HepG2 (cell line): ENCODE measurements around the gene C1R. TPM values are rescaled to one million over a fixed set of nuclear protein-coding genes. Genes with fewer than 3 reads are reported as not detected.

Source experiments
- ATAC-seq: fragments of 200-7000 bp; cut with Tn5 transposase; 3 replicates; pipeline ENCODE4 v1.9.1; 2020; ENCODE audit warnings: mild to moderate bottlenecking, moderate library complexity
- BruUV-seq: library from RNA; stranded (reverse); fragments of 400-500 nt; replicated peaks from 2 replicates; lab custom pipeline; 2021; lab: Mats Ljungman, UMichigan
- CTCF ChIA-PET: fragments of 300-600 bp; formaldehyde crosslinking; extraction: SDS; loops from one replicate; lab custom pipeline; 2021; ENCODE audit warnings: low total read pairs, inconsistent platforms, low intra/inter-chr PET ratio; lab: Yijun Ruan, JAX
- POLR2A ChIA-PET: fragments of 350-600 bp; sonication (Branson Sonifier 250); formaldehyde crosslinking; loops from one replicate; lab custom pipeline; 2020; ENCODE audit warnings: antibody characterized with exemption, inconsistent platforms; lab: Yijun Ruan, JAX
- DNase-seq: peaks from one replicate; pipeline ENCODE4 v3.0.0-alpha.2; 2015; ENCODE audit warnings: low spot score
- FAIRE-seq: peaks from 3 replicates; lab custom pipeline; 2011; peaks lifted over from hg19 to GRCh38; lab: Jason Lieb, UNC
- H2AFZ ChIP-seq: one replicate; pipeline ENCODE4 v1.6.1; 2011; ENCODE audit warnings: low read length, inconsistent platforms
- H3K27ac ChIP-seq: fragments of 300-600 bp; 3 replicates; pipeline ENCODE4 v1.8.0; 2011; ENCODE audit warnings: mixed run types, mild to moderate bottlenecking, mixed read lengths, low read length, inconsistent platforms; ENCODE audit not compliant: insufficient read depth; ENCODE audit errors: extremely low read length
- H3K27me3 ChIP-seq, 2 experiments: fragments of 200-600 bp in 1 of 2; 2 replicates in 1 of 2; 3 replicates in 1 of 2; pipeline versions ENCODE4 v1.6.0 to v1.8.0; 2011; ENCODE audit warnings: low read length in 2 of 2, mild to moderate bottlenecking in 2 of 2, moderate library complexity in 2 of 2, inconsistent platforms in 1 of 2; ENCODE audit not compliant: insufficient read depth in 2 of 2, control insufficient read depth in 1 of 2
- H3K36me3 ChIP-seq, 2 experiments: fragments of 200-600 bp in 1 of 2; replicated peaks in 1 of 2; 2 replicates in 1 of 2; 3 replicates in 1 of 2; pipeline versions ENCODE4 v1.5.1 to v1.8.0; 2011; ENCODE audit warnings: low read length in 2 of 2, inconsistent platforms in 1 of 2; ENCODE audit not compliant: insufficient read depth in 2 of 2, control insufficient read depth in 1 of 2
- H3K4me1 ChIP-seq: 2 replicates; pipeline ENCODE4 v1.5.1; 2012; ENCODE audit warnings: low read length, inconsistent platforms; ENCODE audit not compliant: insufficient read depth
- H3K4me2 ChIP-seq: 2 replicates; pipeline ENCODE4 v1.6.0; 2011; ENCODE audit warnings: low read depth, low read length, inconsistent platforms
- H3K4me3 ChIP-seq, 3 experiments: fragments of 200-600 bp in 1 of 3; sonication (generic), shearing (Covaris generic) in 1 of 3; replicated peaks in 1 of 3; 2 replicates each; pipeline ENCODE4 v1.5.1; 2011 to 2016; ENCODE audit warnings: low read length in 3 of 3, inconsistent platforms in 2 of 3, low read depth in 2 of 3, mild to moderate bottlenecking in 2 of 3, control low read depth in 1 of 3, mixed read lengths in 1 of 3; ENCODE audit not compliant: insufficient read depth in 1 of 3
- H3K79me2 ChIP-seq: one replicate; pipeline ENCODE4 v1.6.1; 2011; ENCODE audit warnings: low read length, inconsistent platforms; ENCODE audit not compliant: insufficient read depth
- H3K9ac ChIP-seq: 2 replicates; pipeline ENCODE4 v1.6.0; 2011; ENCODE audit warnings: mild to moderate bottlenecking, low read depth, low read length, inconsistent platforms; ENCODE audit not compliant: insufficient read depth
- H3K9me3 ChIP-seq: 2 replicates; pipeline ENCODE4 v1.5.1; 2012; ENCODE audit warnings: mild to moderate bottlenecking, low read length
- H4K20me1 ChIP-seq: 2 replicates; pipeline ENCODE4 v1.6.0; 2011; ENCODE audit warnings: inconsistent platforms, mild to moderate bottlenecking, low read length, moderate library complexity; ENCODE audit not compliant: insufficient read depth
- FOSL1 ChIP-seq: sonication (generic); formaldehyde crosslinking; IDR thresholded peaks from 2 replicates; pipeline ENCODE4 v1.9.0; 2021; ENCODE audit warnings: missing genetic modification reagents, borderline replicate concordance
- HOXA3 ChIP-seq: sonication (generic); formaldehyde crosslinking; IDR thresholded peaks from 2 replicates; pipeline ENCODE4 v1.5.0; 2020; ENCODE audit warnings: missing genetic modification reagents
- ISX ChIP-seq: sonication (generic); formaldehyde crosslinking; conservative IDR thresholded peaks from 2 replicates; pipeline ENCODE4 v1.5.0; 2020; ENCODE audit warnings: missing genetic modification reagents
- KLF13 ChIP-seq: sonication (generic); formaldehyde crosslinking; IDR thresholded peaks from 2 replicates; pipeline ENCODE4 v1.4.0; 2020; ENCODE audit warnings: mild to moderate bottlenecking, missing genetic modification reagents
- NR3C1 ChIP-seq: sonication (generic); formaldehyde crosslinking; IDR thresholded peaks from 2 replicates; pipeline ENCODE4 v1.4.0; 2020; ENCODE audit warnings: missing genetic modification reagents
- SRSF1 ChIP-seq: fragments of 200-400 bp; formaldehyde crosslinking; optimal IDR thresholded peaks from 2 replicates; pipeline ENCODE3; 2017; ENCODE audit warnings: mild to moderate bottlenecking, low read depth, low read length, moderate library complexity
- TSC22D2 ChIP-seq: sonication (generic); formaldehyde crosslinking; IDR thresholded peaks from 2 replicates; pipeline ENCODE4 v1.5.1; 2020; ENCODE audit warnings: missing genetic modification reagents, mild to moderate bottlenecking, borderline replicate concordance
- U2AF2 ChIP-seq: fragments of 200-400 bp; formaldehyde crosslinking; IDR thresholded peaks from 2 replicates; pipeline ENCODE4 v1.6.1; 2017; ENCODE audit warnings: low read depth, mild to moderate bottlenecking, low read length
- ZBTB43 ChIP-seq: sonication (generic); formaldehyde crosslinking; conservative IDR thresholded peaks from 2 replicates; pipeline ENCODE4 v1.4.0; 2020; ENCODE audit warnings: missing genetic modification reagents
- ZBTB7A ChIP-seq: sonication (generic); formaldehyde crosslinking; IDR thresholded peaks from 2 replicates; pipeline ENCODE4 v1.8.0; 2022; ENCODE audit warnings: mild to moderate bottlenecking, missing genetic modification reagents
- ZMYM3 ChIP-seq: sonication (generic); formaldehyde crosslinking; IDR thresholded peaks from 2 replicates; pipeline ENCODE4 v1.5.1; 2020; ENCODE audit warnings: mild to moderate bottlenecking, missing genetic modification reagents
- ZNF589 ChIP-seq: sonication (generic); formaldehyde crosslinking; conservative IDR thresholded peaks from 2 replicates; pipeline ENCODE4 v1.8.0; 2022; ENCODE audit warnings: mild to moderate bottlenecking, moderate library complexity, missing genetic modification reagents
- ZNF607 ChIP-seq: sonication (generic); formaldehyde crosslinking; IDR thresholded peaks from 2 replicates; pipeline ENCODE4 v1.5.1; 2020; ENCODE audit warnings: missing genetic modification reagents, mild to moderate bottlenecking, borderline replicate concordance
- ZSCAN31 ChIP-seq: sonication (generic); formaldehyde crosslinking; IDR thresholded peaks from 2 replicates; pipeline ENCODE4 v1.5.0; 2020; ENCODE audit warnings: low read depth, mild to moderate bottlenecking, missing genetic modification reagents
- WGBS: methylation state at CpG from one replicate; pipeline ENCODE4 v1.1.6; 2017; ENCODE audit warnings: low lambda C conversion rate; 5-methylcytosine and 5-hydroxymethylcytosine counted together
- in situ Hi-C: cut with HindIII; loops from 2 replicates; pipeline ENCODE4 v1.10.0; 2017; ENCODE audit warnings: low pct_unique_long_range_greater_than_20kb; ENCODE audit not compliant: extremely low pct_ligation_motif_present
- intact Hi-C: fragments of 100-400 bp; cut with micrococcal nuclease; formaldehyde crosslinking; loops from one replicate; pipeline ENCODE4 v1.10.0; 2022; ENCODE audit not compliant: unreplicated experiment
- polyA plus RNA-seq, 8 experiments: library from polyadenylated mRNA; depleted of rRNA in 3 of 8; stranded (reverse) in 7 of 8; unstranded in 1 of 8; fragments of >200 nt; fragmentation: Illumina TruSeq in 4 of 8; extraction: Trizol in 4 of 8; gene quantifications; 2 replicates each; pipeline versions ENCODE4 v1.2.1 to v1.2.3, GENCODE V29; 2011 to 2016; ENCODE audit warnings: low read depth in 4 of 8, missing spikeins in 1 of 8, mixed read lengths in 1 of 8; ENCODE audit not compliant: insufficient read depth in 1 of 8
- total RNA-seq, 5 experiments: library from RNA; depleted of rRNA; stranded (reverse); fragments of >200 nt; fragmentation: Illumina TruSeq; extraction: Trizol; gene quantifications; 2 replicates each; pipeline ENCODE4 v1.2.3, GENCODE V29; 2016; ENCODE audit warnings: low read depth in 1 of 5
- TF ChIP-seq, protein P1 (sequence below): sonication (generic); formaldehyde crosslinking; conservative IDR thresholded peaks from 2 replicates; pipeline ENCODE4 v1.4.0; 2020; ENCODE audit warnings: missing genetic modification reagents
- TF ChIP-seq, protein P2 (sequence below): sonication (generic); formaldehyde crosslinking; IDR thresholded peaks from 2 replicates; pipeline ENCODE4 v1.4.0; 2020; ENCODE audit warnings: missing genetic modification reagents

C1R gene
- total and polyA plus RNA-seq, 2 of the 13 experiments (the other 11 are each of a cell fraction or from before 2014, with no cell fraction given) = 3.5 to 6.5 TPM

DNA sequence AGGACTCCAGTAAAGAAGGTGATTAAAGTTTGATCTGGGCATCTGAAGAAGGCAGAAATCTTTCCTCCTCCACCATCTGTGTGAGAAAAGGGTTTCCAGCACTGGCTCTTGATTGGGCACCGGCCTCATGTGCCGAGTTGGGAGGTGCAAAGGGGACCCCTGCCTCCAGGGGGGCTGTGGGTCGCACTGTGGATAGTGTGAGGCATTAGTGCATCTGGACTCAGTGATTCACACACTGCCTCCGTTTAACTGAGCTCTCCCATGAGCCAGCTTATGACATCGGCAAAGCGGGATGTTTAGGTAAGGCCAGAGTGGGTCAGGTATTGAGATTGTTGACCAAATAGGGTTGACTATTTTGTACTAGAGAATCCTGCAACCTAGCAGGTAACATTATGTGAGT, 22.9 kb downstream of the C1R start:
- Histone ChIP-seq H3K9me3 (no peaks in the 10 kb centered on the region), H3K4me2 (no peak overlapping the region), H3K9ac (no peak overlapping the region), H3K36me3 (no peaks in the 10 kb centered on the region), H2AFZ (no peak overlapping the region), H3K4me1 (peaks cover 18% of the 10 kb centered on the region), H3K27ac (no peak overlapping the region), H3K4me3 (no peak overlapping the region), H3K79me2 (no peaks in the 10 kb centered on the region), H4K20me1 (no peaks in the 10 kb centered on the region), H3K27me3 (no peaks in the 10 kb centered on the region)
- no peak for TF ChIP-seq ZMYM3
- TF ChIP-seq NR3C1 = no peak
- TF ChIP-seq ZNF589 (CRISPR knock-in tag) = no peak
- no peak for TF ChIP-seq ZSCAN31 (CRISPR knock-in tag)
- TF ChIP-seq, protein P1, sequence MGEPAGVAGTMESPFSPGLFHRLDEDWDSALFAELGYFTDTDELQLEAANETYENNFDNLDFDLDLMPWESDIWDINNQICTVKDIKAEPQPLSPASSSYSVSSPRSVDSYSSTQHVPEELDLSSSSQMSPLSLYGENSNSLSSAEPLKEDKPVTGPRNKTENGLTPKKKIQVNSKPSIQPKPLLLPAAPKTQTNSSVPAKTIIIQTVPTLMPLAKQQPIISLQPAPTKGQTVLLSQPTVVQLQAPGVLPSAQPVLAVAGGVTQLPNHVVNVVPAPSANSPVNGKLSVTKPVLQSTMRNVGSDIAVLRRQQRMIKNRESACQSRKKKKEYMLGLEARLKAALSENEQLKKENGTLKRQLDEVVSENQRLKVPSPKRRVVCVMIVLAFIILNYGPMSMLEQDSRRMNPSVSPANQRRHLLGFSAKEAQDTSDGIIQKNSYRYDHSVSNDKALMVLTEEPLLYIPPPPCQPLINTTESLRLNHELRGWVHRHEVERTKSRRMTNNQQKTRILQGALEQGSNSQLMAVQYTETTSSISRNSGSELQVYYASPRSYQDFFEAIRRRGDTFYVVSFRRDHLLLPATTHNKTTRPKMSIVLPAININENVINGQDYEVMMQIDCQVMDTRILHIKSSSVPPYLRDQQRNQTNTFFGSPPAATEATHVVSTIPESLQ (CRISPR knock-in tag) = no peak
- TF ChIP-seq TSC22D2 (CRISPR knock-in tag) = no peak
- TF ChIP-seq ISX (CRISPR knock-in tag) = no peak
- TF ChIP-seq ZNF607 (CRISPR knock-in tag) = no peak
- no peak for TF ChIP-seq FOSL1 (CRISPR knock-in tag)
- no peak for TF ChIP-seq KLF13
- TF ChIP-seq HOXA3 = no peak
- no peak for TF ChIP-seq ZBTB7A
- TF ChIP-seq, protein P2, sequence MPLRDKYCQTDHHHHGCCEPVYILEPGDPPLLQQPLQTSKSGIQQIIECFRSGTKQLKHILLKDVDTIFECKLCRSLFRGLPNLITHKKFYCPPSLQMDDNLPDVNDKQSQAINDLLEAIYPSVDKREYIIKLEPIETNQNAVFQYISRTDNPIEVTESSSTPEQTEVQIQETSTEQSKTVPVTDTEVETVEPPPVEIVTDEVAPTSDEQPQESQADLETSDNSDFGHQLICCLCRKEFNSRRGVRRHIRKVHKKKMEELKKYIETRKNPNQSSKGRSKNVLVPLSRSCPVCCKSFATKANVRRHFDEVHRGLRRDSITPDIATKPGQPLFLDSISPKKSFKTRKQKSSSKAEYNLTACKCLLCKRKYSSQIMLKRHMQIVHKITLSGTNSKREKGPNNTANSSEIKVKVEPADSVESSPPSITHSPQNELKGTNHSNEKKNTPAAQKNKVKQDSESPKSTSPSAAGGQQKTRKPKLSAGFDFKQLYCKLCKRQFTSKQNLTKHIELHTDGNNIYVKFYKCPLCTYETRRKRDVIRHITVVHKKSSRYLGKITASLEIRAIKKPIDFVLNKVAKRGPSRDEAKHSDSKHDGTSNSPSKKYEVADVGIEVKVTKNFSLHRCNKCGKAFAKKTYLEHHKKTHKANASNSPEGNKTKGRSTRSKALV (CRISPR knock-in tag) = no peak
- no peak for TF ChIP-seq U2AF2
- TF ChIP-seq ZBTB43 (CRISPR knock-in tag) = no peak
- TF ChIP-seq SRSF1 = no peak
- BruUV-seq = no TSS peak
- intact Hi-C loops (no loop called here), in situ Hi-C loops (loop anchor here (10.0 kb wide), 1 partner anchor 45 kb away; no protein-coding TSS in a partner anchor)
- CTCF ChIA-PET = no interaction called here
- DNase-seq (no peak), FAIRE-seq (no peak), ATAC-seq (no peak)
- POLR2A ChIA-PET = interaction anchor here (1.4 kb wide), 1 partner anchor 39 kb away, joined by 4 read pairs; no protein-coding TSS in a partner anchor
- 85% methylated on average over 6 of the region's 6 CpGs for WGBS
